Measurements from ENCODE around the gene NUTM2E. TPM values are rescaled to one million over a fixed set of nuclear protein-coding genes. Genes with fewer than 3 reads are reported as not detected.
"Not testable (repeated sequence)": the region's sequence is repeated elsewhere in the genome, so short reads cannot be mapped to it uniquely, and the experiment has no call there.

The NUTM2E gene
- polyA plus RNA-seq, 1 donor, result 0.67 TPM

GRCh38 chr10:79866903-79867551 is 40.5 kb downstream of the NUTM2E start:
- not testable (repeated sequence) for DNase-seq

GRCh38 chr10:79868023-79868422 is 41.5 kb downstream of the NUTM2E start:
- DNase-seq, result not testable (repeated sequence)

DNA sequence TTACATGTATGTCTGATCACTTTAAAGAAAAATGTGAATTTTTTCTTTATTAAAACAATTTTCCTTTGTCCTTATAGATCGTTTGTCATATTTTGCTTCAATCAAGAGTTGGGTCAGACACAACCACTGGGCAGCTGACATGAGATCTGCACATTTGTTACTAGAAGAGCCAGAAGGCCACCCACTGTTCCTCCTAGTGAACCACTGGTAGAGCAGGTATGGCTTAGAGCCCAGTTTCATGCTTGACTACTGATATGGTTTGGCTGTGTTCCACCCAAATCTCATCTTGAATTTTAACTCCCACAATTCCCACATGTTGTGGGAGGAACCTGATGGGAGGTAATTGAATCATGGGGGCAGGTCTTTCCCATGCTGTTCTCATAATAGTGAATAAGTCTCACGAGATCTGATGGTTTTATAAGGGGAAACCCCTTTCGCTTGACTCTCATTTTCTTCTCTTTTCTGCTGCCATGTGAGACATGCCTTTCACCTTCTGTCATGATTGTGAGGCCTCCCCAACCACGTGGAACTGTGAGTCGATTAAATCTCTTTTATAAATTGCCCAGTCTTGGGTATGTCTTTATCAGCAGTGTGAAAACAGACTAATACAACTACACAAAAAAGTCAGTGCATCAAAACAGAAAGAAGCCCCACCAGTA is 43.0 kb downstream of the NUTM2E start:
- not testable (repeated sequence) for DNase-seq

DNA sequence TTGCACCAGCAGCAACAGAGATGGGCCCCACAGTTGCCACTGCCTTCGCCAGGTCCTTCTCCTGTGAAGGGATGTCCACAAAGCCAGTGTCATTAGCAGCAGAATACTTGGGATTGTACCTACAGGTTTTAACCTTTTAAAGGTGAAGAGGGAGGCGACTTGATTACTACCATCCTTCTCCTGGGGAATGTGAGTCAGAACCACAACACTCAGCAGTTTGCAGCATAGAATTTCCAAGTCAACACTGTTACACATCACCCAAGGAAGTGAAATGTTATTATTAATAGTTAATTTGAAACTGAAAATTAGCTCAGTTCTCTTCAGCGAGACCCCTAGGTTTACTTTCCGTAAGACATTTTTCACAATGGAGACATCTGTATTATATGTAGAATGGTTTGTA is 45.2 kb downstream of the NUTM2E start:
- not testable (repeated sequence) for DNase-seq

Other genes starting within 250 kb of the NUTM2E start
- gene SFTPA1, start 215.8 kb upstream of the NUTM2E start, polyA plus RNA-seq (ENCODE audit: insufficient read length), result not detected
- gene NUTM2B, start 123.5 kb upstream of the NUTM2E start, polyA plus RNA-seq (ENCODE audit: insufficient read length), result 1.6 TPM
- 1.8 TPM for gene SFTPD, start 122.4 kb downstream of the NUTM2E start, polyA plus RNA-seq (ENCODE audit: insufficient read length)